DND-41 (cell line): ENCODE measurements around the gene HDAC11.

Experiments
- EZH2 ChIP-seq: IDR thresholded peaks from 3 replicates; pipeline ENCODE4 v1.6.1; 2012; ENCODE audit warnings: borderline replicate concordance, low read depth, mild to moderate bottlenecking, moderate library complexity, low read length, inconsistent platforms; ENCODE audit not compliant: severe bottlenecking
- TF ChIP-seq, protein P1 (sequence below): IDR thresholded peaks from 2 replicates; pipeline ENCODE4 v1.5.1; 2012; ENCODE audit warnings: borderline replicate concordance, low read length, moderate library complexity, mild to moderate bottlenecking; ENCODE audit not compliant: poor library complexity, severe bottlenecking; ENCODE audit errors: extremely low read depth

DNA sequence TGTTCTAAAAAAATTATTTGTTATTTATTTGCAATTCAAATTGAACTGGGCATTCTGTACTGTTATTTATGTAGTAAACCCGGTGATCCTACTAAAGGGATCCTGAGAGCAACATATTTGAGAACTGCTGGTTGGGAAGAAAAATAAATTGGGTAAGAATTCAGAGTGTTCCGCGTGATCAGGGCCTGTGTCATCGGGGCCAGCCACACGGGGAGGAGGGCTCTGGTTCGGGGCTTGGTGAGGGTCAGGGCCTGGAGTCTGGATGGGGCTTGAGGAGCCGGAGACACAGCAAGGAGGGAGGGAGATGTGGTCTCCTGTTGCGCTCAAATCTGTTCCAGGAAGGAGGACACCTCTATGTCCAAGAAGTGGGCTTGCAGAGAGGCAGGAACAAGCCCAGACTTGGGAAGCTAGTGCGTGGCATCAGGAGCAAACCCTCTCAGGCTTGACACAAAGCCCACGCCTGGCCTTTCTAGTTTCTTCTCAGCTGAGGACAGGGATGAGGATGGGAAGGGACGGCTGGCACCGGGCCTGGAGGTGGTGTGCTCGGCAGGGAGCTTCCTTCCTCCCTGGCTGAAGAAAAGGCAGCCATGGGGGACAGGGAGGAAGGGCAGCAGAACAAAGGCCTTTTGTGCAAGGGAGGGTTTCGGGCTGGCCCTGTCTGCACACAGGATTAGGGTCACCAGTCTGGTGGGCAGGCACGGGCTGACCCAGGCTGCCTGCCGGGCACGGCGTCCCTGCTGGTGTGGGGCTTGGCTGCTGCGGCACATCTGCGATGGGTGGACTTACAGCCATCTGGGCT lies 45.9 kb downstream of the HDAC11 start:
- no peak for TF ChIP-seq EZH2
- TF ChIP-seq, protein P1, sequence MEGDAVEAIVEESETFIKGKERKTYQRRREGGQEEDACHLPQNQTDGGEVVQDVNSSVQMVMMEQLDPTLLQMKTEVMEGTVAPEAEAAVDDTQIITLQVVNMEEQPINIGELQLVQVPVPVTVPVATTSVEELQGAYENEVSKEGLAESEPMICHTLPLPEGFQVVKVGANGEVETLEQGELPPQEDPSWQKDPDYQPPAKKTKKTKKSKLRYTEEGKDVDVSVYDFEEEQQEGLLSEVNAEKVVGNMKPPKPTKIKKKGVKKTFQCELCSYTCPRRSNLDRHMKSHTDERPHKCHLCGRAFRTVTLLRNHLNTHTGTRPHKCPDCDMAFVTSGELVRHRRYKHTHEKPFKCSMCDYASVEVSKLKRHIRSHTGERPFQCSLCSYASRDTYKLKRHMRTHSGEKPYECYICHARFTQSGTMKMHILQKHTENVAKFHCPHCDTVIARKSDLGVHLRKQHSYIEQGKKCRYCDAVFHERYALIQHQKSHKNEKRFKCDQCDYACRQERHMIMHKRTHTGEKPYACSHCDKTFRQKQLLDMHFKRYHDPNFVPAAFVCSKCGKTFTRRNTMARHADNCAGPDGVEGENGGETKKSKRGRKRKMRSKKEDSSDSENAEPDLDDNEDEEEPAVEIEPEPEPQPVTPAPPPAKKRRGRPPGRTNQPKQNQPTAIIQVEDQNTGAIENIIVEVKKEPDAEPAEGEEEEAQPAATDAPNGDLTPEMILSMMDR, result no peak
